HG03039 (cell line): Measurements from ENCODE around the gene DGCR8.

Experiments used
- ATAC-seq: cut with Tn5 transposase; IDR thresholded peaks from one replicate; pipeline ENCODE4 v1.9.1; 2021; ENCODE audit warnings: mild to moderate bottlenecking, moderate library complexity; ENCODE audit not compliant: unreplicated experiment

The DGCR8 gene

DNA sequence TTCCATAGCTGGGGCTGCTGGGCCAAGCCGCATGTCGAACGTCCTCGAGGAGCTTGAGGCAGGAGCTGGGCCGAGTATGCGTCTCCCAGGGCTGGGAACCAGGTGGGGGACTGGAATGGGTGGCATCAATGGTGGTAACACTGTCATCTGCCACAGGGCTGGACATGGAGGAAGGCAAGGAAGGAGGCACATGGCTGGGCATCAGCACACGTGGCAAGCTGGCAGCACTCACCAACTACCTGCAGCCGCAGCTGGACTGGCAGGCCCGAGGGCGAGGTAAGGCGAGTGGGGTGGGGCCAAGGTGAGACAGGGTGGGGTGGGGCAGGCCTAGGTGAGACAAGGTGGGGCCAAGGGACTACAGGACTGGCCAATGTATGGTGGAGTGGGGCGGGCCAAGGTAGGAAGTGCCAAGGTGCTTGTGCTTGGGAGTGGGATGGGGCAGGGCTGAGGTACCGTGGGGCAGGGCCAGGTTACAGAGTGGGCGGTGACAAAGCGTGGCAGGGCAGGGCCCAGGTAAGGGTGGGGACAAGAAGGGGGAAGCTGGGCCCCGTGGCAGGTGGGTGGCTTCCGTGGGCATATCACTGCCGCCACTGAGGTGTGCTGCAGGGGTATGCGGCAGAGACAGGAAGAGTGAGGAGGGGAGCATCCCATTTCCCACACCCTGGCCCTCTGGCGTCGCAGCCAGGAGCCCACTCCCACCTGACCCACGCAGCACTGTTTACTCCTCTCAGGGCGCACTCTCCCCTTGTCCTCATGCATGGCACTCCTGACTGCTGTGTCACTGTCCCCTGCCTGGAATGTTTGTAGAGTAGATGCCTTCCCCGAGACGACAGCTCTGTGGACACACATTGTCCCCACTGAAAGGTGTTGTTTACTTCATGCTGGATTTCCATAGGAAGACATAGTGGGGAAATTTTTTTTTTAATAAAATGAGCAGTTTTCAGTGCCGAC, 27.5 kb upstream of the DGCR8 start:
- ATAC-seq, result no peak

- no peak for ATAC-seq
Observed at GRCh38 chr22:20053407-20054033, 26.5 kb upstream of the DGCR8 start.

- no peak for ATAC-seq
Observed at GRCh38 chr22:20054034-20054427, 26.0 kb upstream of the DGCR8 start.

DNA sequence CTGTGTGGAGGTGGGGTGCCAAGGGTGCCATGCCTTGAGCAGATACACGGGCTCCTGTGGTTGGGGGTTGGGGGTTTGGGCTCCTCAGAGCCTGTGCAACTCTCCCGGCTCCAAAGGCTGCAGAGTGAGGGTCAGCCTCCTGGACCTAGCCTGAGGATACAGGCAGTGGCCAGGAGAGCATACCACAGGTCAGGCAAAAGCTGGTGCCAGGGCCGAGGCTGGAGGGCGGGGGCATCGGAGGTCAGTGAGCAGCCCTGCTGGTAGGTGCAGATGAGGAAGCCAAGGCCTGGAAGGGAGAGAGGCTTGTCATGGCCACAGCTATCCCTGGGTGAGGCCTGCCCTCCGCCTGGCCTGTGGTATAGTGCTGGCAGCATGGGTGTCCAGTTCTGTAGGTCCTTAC, 25.6 kb upstream of the DGCR8 start:
- no peak for ATAC-seq

DNA sequence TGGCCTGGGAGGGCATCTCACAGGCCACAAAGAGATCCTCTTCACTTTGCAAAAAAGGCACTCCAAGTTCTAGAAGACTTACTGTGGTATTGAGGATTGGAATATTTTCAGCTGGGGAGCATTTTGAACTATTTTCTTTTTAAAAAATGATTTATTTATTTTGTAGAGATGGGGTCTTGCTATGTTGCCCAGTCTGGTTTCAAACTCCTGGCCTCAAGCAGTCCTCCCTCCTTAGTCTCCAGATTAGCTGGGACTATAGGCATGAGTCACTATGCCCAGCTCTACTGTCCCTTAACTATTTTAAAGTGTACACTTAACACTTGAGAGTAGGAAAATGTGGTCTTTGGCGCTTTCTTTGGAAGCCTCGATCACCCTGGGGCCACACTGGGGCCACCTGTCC, 24.9 kb upstream of the DGCR8 start:
- no peak for ATAC-seq

DNA sequence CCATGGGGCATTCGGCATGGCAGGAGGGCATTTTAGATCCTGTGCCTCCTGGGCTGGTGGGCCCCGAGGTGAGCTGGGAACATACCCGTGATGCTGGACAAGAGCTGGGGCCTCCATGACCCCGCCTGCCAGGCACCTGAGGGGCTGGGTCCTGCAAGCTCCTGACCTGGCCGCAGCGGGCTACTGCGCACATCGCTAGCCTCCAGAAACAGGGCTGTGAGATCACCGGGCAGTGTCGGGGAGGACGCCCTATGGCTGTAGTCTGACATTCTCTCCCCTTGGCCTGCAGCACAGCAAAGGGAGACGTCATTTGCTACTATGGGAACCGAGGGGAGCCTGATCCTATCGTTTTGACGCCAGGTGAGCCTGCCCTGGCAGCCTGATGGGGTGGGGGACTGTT, 24.4 kb upstream of the DGCR8 start:
- ATAC-seq, result no peak

GRCh38 chr22:20056161-20056560, 23.9 kb upstream of the DGCR8 start:
- ATAC-seq, result no peak

DNA sequence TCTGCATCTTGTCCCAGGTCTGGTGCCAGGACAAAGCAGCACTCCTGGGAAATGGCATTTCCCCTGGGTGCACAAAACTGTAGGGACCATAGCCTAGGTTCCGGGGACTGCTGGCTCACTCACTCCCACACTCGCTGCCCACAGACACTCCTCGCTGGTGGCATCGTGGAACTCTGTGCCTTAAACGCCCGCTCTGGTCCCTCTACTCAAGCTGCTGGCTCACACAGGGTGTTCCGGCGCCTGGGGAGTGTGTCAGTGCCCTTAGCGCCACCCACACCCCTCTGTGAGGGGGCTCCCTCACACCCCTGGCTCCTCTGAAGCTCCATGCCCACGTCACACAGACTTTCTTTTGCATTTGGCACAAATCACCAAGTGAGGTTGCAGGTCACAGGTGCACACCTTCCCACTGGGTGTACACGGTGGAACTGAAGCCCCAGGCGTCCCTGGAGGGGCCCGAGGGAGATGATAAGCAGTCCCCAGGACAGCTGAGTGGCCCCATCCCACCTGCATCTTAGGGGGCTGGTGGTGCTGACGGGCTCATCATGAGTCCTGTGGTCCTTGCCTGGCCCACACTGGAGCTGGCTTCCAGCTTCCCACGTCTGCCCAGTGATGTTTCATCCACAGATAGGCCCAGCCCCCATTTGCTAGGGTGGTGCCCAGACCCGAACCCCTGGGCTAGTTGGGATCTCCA, 23.2 kb upstream of the DGCR8 start:
- no peak for ATAC-seq

DNA sequence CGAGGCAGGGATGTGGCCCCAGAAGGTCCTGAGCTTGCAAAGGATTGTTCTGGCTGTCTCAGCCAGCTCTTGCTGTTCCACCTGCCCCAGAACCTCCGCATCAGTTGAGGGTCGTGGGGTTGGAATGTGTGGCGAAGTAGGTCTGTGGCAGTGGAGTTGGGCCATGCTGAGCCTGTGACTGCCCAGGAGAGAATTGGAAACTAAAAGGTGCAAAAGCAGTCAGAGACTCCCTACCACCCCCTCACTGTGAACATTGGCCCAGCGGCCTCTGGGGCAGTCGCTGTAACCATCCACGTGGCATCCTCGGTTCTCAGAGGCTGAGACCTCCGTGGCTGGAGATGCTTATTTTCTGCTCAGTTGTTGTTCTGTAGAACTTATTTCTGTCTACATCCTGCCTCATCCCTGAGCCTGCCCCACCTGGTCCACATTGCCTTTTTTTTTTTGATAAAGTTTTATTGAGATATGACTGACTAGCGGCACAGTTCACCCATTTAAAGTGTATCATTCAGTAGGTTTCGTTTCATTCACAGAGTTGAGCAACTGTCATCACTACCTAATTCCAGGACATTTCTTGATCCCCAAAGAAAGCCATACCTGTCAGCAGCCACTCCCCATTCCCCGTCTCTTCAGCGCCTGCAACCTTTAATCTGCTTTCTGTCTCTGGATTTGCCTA, 22.3 kb upstream of the DGCR8 start:
- no peak for ATAC-seq

GRCh38 chr22:20058989-20059770, 20.9 kb upstream of the DGCR8 start:
- no peak for ATAC-seq

GRCh38 chr22:20060700-20061480, 19.2 kb upstream of the DGCR8 start:
- no peak for ATAC-seq

DNA sequence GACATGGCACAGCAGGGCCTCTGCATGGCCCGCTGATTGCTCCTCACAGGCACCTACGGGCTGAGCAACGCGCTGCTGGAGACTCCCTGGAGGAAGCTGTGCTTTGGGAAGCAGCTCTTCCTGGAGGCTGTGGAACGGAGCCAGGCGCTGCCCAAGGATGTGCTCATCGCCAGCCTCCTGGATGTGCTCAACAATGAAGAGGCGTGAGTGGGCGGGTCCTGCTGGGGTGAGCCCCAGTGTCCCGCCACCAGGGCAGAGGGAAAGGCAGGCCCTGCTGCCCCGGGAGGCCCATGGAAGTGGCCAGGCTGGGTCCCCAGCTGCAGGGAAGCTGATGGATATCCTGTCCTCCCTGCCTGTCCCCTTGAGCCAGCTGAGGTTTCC, 18.6 kb upstream of the DGCR8 start:
- ATAC-seq, result no peak

DNA sequence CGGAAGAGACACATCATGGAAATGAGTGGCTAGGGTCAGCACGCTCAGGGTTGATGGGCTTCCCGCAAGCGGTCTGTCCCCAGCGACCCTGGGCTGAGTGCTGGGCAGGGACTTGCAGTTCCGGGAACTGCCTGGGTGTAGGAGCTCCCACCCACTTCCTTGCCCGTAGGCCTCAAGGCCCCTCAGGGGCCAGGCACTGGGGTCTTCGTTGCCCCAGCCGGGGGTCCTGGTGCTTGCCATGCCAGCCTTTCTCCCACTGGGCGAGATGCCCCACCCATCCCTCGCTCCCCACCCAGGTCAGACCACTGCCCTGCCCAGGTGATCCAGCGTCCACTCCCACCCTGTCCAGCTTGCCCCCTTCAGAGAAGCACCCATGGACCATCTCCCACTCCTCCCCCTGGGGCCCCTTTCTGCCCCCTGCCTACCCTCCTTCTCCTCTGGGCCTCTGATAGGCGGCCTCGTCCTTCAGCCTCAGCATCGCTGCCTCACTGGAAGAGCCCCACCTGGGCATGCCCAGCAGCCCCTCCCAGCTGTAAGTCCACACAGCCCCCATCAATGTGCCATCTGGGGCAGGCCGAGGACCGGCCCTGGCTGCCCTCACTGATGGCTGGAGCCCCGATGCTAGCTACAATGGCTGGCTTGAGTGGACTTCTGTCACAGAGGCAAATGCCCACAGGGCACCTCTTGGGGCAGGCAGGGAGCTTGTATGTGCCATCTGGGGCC, 17.8 kb upstream of the DGCR8 start:
- ATAC-seq, result no peak

- ATAC-seq, result no peak
Observed at GRCh38 chr22:20062766-20063083, 17.3 kb upstream of the DGCR8 start.

DNA sequence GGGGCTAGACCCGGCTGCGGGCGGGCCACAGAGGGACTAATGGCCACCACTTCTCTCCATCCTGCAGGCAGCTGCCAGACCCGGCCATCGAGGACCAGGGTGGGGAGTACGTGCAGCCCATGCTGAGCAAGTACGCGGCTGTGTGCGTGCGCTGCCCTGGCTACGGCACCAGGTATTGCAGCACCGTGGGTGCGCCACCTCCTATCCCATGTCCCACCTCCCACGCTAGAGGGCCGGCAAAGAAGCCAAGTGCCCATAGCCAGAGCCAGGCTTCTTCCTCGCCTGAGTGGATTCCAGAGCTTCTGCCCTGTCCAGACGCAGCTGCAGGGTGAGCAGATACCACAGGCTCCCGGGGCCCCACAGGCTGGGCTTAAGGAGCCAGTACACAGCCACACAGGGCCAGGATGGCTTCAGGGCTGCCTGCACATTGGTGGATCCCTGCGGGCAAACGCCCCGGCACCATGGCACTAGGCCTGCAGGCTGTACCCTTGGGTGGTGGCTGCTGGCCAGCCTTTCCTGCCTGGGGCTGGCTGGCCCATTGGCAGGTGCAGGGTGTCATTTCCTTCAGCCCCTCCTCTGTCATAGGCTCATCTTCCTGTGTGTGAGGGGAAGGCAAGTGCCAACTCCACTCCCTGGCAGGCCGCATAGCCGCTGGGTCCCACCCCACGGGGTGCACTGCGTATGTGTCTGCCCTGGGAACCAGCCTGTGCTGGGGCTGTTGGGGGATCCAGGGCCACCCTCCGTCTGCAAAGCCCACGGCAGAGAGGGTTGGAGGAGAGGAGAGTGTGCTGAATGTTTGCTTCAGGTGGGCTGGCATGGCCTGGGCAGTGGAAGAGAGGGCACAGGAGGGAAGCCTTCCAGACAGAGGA, 16.5 kb upstream of the DGCR8 start:
- no peak for ATAC-seq

DNA sequence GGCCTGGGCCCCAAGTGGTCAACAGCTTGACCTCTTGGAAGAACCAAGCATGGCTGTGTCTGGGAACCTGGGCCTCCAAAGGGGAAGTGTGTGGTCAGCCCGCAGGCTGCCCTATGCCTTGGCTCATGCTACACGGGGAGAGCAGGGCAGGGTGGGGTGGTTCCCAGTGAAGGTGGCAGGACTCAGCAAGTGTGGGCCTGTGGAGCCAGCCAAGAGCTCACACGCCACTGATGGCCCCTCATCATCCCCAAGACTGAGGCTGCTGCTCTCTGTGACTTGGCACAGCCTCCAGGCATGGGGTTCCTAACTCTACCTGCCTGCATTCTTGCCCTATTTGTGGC, 15.9 kb upstream of the DGCR8 start:
- no peak for ATAC-seq

DNA sequence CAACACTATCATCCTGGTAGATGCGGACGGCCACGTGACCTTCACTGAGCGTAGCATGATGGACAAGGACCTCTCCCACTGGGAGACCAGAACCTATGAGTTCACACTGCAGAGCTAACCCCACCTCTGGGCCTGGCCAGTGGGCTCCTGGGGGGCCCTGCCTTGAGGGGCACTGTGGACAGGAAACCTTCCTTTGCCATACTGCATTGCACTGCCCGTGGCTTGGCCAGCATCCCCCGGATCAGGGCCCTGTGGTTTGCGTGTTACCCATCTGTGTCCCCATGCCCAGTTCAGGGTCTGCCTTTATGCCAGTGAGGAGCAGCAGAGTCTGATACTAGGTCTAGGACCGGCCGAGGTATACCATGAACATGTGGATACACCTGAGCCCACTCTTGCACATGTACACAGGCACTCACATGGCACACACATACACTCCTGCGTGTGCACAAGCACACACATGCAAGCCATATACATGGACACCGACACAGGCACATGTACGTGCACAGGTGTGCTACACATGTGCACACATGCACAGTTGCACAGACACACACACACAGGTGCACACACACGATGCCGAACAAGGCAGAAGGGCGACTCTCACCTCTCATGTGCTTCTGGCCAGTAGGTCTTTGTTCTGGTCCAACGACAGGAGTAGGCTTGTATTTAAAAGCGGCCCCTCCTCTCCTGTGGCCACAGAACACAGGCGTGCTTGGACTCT, 15.3 kb upstream of the DGCR8 start:
- no peak for ATAC-seq
